ENCODE measurements around the gene REG1B.
"Not testable (repeated sequence)": the region's sequence is repeated elsewhere in the genome, so short reads cannot be mapped to it uniquely, and the experiment has no call there.

REG1B gene

DNA sequence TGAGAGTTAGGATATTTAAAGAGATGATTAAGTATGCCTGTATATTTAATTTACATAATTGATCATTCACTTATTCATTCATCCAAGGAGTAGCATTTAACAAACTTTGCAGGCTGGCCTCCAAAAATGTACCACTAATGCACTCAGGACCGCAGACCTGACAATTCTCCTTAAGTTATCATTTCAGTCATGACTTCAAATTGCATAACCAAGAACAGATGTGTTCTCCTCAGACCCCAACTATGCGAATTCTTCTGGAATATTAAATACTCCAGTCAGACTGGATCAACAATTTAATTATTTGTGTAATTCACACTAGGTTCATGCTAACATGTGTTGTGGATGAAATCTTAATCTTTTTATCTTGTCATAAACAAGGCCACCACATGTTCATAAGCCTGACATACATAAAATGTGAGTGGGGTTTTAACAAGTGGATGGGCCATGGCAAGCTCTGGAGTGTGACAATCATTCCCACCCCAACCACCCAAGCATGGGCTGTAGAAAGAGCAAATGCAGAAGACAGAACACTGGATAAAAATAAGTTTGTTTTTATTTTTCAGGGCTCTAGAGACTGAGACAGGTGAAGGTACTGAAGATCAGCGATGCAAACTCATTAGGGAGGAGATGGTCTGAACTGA, 3.2 kb downstream of the REG1B start:
- no peak for DNase-seq (ENCODE audit: low spot score)

DNA sequence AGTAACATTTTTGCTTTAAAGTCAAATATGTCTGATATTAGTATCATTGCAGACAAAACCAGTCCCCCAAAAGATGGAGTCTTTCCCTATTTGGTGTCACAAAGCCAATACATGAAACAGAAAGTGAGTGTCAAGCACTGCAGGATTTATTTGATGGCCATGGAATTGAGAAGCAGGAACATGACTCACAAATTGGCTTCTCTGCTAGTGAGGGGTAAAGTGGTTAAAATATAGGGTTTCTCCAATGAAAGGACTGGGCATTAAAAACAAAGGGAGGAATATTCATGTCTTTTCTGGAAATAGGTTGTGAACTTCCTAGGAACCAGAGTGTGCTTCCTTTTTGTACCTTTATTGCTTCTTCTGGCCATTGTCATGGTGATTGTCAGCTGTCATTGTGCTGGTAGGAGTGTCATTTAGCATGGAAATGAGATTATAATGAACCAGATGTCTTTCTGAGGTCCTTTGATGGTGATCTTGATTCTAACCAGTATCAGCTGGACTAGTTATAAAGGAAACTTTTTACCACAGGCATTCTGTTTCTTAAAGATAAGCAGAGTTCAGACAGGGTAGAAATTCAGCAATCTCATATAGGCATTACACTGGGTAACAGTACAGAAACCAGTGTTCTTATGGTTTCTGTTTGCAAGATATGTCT, 4.1 kb downstream of the REG1B start:
- no peak for DNase-seq (ENCODE audit: low spot score)

DNA sequence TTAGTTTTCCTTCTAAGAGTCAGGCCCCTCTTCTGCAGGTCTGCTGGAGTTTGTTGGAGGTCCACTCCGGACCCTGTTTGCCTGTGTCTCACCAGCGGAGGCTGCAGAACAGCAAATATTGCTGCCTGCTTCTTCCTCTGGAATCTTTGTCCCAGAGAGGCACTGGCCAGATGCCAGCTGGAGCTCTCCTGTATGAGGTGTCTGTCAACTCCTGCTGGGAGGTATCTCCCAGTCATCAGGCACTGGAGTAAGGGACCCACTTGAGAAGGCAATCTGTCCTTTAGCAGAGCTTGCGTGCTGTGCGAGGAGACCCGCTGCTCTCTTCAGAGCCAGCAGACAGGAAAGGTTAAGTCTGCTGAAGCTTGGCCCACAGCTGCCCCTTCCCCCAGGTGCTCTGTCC, 4.8 kb downstream of the REG1B start:
- DNase-seq (ENCODE audit: low spot score): no peak

DNA sequence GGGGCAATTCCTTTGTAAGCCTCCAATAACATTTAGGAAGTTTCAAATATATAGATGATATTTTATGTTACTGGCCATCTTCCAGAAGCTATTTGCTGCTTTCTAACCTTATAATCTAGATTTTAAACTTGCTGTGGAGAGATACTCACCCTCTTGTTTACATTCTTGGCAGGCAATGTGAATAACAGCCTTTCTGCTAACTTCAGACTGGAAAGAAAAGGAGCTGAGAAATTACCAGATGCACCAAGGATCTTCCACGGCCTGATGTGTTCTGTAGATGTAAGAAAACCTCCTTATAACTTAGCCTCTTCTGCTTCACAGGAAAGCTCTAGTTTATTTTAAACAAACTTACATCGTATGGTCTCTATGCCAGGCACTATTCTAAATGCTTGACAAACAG, 16.7 kb downstream of the REG1B start:
- DNase-seq (ENCODE audit: low spot score): no peak

DNA sequence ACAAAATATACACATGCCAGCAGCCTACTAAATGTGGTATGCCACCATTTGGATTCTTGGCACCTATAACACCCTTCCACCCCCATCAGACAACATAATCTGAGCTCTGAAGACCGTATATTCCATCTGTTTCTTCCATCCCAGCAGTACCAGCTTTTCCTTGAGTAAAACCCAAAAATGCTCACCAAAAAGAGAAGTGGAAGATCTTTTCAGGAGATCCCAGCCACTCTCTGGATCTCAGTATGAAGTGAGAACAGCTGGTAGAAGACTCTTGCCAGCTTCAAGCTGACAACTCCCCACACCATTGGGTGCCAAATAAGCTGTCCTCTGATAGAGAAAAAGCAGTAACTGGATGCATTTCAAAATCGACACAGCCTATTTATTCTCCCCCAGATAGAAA, 22.6 kb downstream of the REG1B start:
- no peak for DNase-seq (ENCODE audit: low spot score)

DNA sequence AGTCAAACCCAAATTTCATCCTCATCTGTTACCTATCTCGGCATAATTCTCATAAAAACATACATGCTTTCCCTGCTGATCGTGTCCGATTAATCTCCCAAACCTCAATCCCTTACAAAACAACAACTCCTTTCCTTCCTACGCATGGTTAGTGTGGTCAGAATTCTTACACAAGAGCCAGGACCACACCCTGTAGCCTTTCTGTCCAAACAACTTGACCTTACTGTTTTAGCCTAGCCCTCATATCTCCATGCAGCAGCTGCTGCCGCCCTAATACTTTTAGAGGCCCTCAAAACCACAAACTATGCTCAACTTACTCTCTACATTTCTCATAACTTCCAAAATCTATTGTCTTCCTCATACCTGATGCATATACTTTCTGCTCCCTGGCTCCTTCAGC, 33.0 kb downstream of the REG1B start:
- not testable (repeated sequence) for DNase-seq (ENCODE audit: low spot score)

DNA sequence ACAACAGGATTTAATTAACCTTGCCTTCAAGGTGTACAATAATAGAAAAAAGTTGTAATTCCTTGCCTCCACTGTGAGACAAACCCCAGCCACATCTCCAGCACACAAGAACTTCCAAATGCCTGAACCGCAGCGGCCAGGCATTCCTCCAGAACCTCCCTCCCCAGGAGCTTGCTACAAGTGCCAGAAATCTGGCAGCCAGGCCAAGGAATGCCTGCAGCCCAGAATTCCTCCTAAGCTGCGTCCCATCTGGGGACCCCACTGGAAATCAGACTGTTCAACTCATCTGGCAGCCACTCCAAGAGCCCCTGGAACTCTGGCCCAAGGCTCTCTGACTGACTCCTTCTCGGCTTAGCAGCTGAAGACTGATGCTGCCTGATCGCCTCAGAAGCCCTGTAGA, 34.3 kb downstream of the REG1B start:
- not testable (repeated sequence) for DNase-seq (ENCODE audit: low spot score)

DNA sequence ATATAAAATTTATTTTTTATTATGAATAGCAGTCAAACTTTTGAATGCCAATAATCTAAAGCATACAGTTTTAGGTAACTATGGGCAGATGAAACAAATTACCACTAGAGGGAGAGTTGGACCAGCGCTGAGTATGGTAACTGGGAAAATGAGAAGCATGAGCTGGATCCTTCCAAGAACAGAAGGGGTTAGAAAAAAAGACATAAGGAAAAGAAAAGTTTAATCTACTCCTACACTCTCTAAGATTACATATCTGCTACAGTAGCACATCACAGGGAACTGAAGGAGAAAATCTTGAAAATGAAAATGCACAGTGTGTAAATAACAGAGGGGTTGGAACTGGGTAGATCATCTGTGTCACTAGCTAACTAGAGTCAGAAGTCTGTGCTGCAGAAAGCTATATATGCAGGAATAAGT, 46.8 kb downstream of the REG1B start:
- DNase-seq (ENCODE audit: low spot score): peak; percentile 1

DNA sequence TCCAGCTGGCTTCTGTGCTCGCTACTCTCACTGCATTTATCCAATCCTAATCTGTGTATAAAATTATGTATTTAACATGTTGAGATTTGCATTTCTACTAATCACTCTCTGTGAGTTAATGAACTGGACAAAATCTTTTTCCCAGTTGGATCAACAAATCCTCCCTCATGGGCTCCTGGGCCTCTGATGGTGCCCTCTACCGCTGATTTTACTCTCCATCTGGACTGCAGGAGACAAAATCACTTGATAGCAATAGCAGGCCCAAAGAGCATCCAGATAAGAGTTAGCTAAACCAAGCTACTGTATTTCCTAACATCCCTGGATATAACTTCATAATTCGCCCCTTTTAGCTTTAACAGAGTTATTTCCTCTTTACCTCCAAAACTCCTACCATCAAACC, 47.8 kb downstream of the REG1B start:
- no peak for DNase-seq (ENCODE audit: low spot score)
